ENCODE measurements around the gene KSR1. TPM values are rescaled to one million over a fixed set of nuclear protein-coding genes. Genes with fewer than 3 reads are reported as not detected.
"Not testable (repeated sequence)": the region's sequence is repeated elsewhere in the genome, so short reads cannot be mapped to it uniquely, and the experiment has no call there.

The KSR1 gene
- total and polyA plus RNA-seq, 11 donors = 6.1 to 31.1 (median 7.5) TPM

DNA sequence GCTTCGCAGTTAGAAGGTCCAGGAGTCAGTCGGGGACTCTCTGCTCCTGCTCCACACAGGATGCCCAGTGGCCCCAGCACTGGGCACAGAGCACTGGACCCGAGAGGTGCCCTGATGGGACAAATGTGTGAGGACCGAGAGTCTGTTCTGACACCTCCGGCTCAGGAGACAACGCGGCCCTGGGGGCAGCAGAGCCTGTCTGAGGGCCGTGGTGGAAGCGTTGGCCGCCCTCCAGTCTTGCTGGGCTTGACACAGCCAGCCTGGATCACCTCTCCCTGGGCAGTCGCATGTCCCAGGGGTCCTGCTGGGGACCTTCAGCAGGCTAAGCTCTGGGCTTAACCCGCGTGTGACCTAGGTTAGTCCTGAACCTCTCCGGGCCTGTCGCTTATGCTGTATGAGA lies 197.9 kb downstream of the KSR1 start:
- peaks cover 0 to 9% (median under 1%) of the 10 kb centered on the region in 12 donors for H3K4me1 ChIP-seq
- ATAC-seq = no peak
- H3K27me3 ChIP-seq = no peaks in the 10 kb centered on the region
- intact Hi-C loops (cut with DNase I) = loop anchor here in 9 of 10 donors (1.0 to 10.0 kb wide), 17 partner anchors 101 to 422 kb away; partner anchors contain the start of gene KSR1 (in 1 of the 9)
- no peak for TF ChIP-seq POLR2A (IDR thresholded peaks at IDR 0.05)
- TF ChIP-seq, protein P1, sequence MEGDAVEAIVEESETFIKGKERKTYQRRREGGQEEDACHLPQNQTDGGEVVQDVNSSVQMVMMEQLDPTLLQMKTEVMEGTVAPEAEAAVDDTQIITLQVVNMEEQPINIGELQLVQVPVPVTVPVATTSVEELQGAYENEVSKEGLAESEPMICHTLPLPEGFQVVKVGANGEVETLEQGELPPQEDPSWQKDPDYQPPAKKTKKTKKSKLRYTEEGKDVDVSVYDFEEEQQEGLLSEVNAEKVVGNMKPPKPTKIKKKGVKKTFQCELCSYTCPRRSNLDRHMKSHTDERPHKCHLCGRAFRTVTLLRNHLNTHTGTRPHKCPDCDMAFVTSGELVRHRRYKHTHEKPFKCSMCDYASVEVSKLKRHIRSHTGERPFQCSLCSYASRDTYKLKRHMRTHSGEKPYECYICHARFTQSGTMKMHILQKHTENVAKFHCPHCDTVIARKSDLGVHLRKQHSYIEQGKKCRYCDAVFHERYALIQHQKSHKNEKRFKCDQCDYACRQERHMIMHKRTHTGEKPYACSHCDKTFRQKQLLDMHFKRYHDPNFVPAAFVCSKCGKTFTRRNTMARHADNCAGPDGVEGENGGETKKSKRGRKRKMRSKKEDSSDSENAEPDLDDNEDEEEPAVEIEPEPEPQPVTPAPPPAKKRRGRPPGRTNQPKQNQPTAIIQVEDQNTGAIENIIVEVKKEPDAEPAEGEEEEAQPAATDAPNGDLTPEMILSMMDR (IDR thresholded peaks at IDR 0.05) = no peak
- DNase-seq = no peak
- WGBS, 4 donors = 87 to 93% (median 91%) methylated on average over 11 to 15 of the region's 15 CpGs
- no peaks in the 10 kb centered on the region for H3K36me3 ChIP-seq
- H3K9me3 ChIP-seq = no peaks in the 10 kb centered on the region
- no peak overlapping the region for H3K4me3 ChIP-seq
- no peak overlapping the region for H3K27ac ChIP-seq

- Histone ChIP-seq H3K4me1 (peaks cover 0 to 5% (median 0%) of the 10 kb centered on the region in 12 donors), H3K27ac (no peak overlapping the region), H3K9me3 (no peaks in the 10 kb centered on the region), H3K36me3 (no peaks in the 10 kb centered on the region), H3K27me3 (no peaks in the 10 kb centered on the region), H3K4me3 (no peak overlapping the region)
- intact Hi-C loops (cut with DNase I) = loop anchor here (1.0 to 10.0 kb wide), 17 partner anchors 100 to 423 kb away; partner anchors contain the start of gene KSR1 (in 1 of the 10)
- 45 to 50% (median 48%) methylated on average over 26 to 34 of the region's 34 CpGs for WGBS, 4 donors
- DNase-seq (peak; percentile 50 to 82 (median 69)), ATAC-seq (peak in 3 of 4 donors; percentile 35 to 46 (median 40))
- TF ChIP-seq, protein P1 (IDR thresholded peaks at IDR 0.05) = peak; percentile 83 to 99 (median 92)
- no peak for TF ChIP-seq POLR2A (IDR thresholded peaks at IDR 0.05)
Measured at GRCh38 chr17:27654654-27655524, 198.6 kb downstream of the KSR1 start.

GRCh38 chr17:27655525-27656111 lies 199.4 kb downstream of the KSR1 start:
- not testable (repeated sequence) for ATAC-seq, DNase-seq
- intact Hi-C loops (cut with DNase I) = loop anchor here in 8 of 10 donors (2.0 to 10.0 kb wide), 8 partner anchors 99 to 421 kb away; no protein-coding TSS in a partner anchor

DNA sequence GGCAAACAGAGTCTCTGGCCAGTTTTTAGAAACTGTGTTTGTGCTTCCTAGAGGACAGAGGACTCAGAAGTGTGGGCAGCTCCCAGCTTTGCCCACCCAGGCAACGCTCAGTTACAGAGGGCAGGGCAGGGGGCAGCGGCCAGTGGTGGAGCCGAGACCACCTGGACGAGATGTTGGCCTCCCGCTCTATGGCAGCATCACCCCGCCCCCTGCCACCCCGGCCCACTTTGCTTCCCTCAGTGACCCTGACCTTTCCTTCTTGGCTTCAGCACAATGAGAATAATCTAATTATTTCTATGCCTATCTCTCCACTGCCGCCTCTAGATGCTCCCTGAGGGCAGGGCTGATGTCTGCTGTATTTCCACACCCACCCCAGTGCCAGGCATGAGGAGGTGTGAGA lies 200.4 kb downstream of the KSR1 start:
- H3K27me3 ChIP-seq, H3K36me3 ChIP-seq, H3K4me1 ChIP-seq, ATAC-seq, H3K4me3 ChIP-seq, H3K9me3 ChIP-seq, DNase-seq, H3K27ac ChIP-seq: not testable (repeated sequence)
- WGBS, 4 donors = 79 to 85% (median 81%) methylated on average over 8 of the region's 8 CpGs
- intact Hi-C loops (cut with DNase I) = loop anchor here in 7 of 10 donors (5.0 to 10.0 kb wide), 6 partner anchors 98 to 422 kb away; no protein-coding TSS in a partner anchor

More at GRCh38 chr17:27655525-27656111, 199.4 kb downstream of the KSR1 start:
- WGBS, 4 donors = 84 to 92% (median 87%) methylated on average over 15 to 16 of the region's 16 CpGs
- not testable (repeated sequence) for H3K9me3 ChIP-seq, H3K4me3 ChIP-seq, H3K27me3 ChIP-seq, H3K4me1 ChIP-seq, H3K36me3 ChIP-seq, H3K27ac ChIP-seq

GRCh38 chr17:27657620-27658019 lies 201.4 kb downstream of the KSR1 start:
- intact Hi-C loops (cut with DNase I) = loop anchor here in 7 of 10 donors (5.0 to 10.0 kb wide), 6 partner anchors 97 to 423 kb away; no protein-coding TSS in a partner anchor

More at GRCh38 chr17:27657620-27658019, 201.4 kb downstream of the KSR1 start:
- Histone ChIP-seq H3K36me3 (no peaks in the 10 kb centered on the region), H3K4me1 (no peaks in the 10 kb centered on the region), H3K4me3 (no peak overlapping the region), H3K9me3 (no peaks in the 10 kb centered on the region), H3K27me3 (no peaks in the 10 kb centered on the region), H3K27ac (no peak overlapping the region)
- no peak for ATAC-seq
- no peak for DNase-seq
- TF ChIP-seq POLR2A (IDR thresholded peaks at IDR 0.05) = no peak
- TF ChIP-seq, protein P1 (IDR thresholded peaks at IDR 0.05) = no peak
- 52 to 55% (median 53%) methylated on average over 5 of the region's 5 CpGs for WGBS, 4 donors
